DMS153 treated with DMSO at 0.1 percent for 48 hours (cell line): ENCODE measurements around the gene LTC4S.
"Not testable (repeated sequence)": the region's sequence is repeated elsewhere in the genome, so short reads cannot be mapped to it uniquely, and the experiment has no call there.

Experiments
- DNase-seq: peaks from one replicate; lab custom pipeline; 2025; ENCODE audit not compliant: unreplicated experiment; lab: John Stamatoyannopoulos, UW

The LTC4S gene

DNA sequence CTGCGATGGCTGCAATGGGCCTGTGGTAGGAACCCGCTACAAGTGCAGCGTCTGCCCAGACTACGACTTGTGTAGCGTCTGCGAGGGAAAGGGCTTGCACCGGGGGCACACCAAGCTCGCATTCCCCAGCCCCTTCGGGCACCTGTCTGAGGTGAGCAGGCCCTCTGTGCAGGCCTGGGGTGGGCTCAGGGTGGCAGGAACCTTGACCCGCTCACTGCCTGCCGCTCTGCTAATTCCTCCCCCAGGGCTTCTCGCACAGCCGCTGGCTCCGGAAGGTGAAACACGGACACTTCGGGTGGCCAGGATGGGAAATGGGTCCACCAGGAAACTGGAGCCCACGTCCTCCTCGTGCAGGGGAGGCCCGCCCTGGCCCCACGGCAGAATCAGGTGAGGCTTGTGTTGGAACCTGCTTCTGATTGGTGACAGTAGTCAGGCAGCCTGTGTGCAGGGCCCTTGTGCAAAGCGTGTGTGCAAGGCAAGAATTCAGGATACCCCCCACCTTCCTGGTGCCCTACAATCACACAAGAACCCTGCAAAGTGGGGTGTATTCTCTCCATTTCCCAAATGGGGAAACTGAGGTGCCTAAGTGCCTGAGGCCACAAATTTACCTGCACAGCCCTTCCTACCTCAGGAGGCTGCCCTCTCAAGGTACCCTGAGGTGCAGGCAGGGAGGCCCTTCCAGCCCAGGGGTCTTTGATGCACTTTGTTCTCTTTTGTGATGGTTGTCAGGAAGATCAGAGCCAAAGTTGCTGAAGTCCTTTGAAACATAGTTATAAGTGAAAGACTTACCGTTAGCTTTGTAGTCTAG, 30.4 kb downstream of the LTC4S start:
- no peak for DNase-seq

DNA sequence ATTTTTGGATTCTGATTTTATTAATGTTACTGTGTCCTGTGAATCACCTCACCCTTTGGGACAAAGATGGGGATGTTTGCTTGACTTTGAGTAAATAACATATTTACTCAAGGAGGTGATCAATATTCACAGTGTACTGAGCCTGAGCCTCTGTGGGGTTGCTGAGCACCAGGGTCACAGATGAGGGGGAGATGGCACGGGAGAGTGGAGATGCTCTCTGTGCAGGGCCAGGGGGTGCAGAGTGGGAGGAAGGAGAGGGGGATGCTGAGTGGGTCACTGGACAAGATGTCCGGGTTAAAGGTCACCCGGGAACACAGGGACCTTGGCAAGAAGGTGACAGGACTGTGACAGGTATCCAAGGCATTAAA, 30.9 kb downstream of the LTC4S start:
- no peak for DNase-seq

DNA sequence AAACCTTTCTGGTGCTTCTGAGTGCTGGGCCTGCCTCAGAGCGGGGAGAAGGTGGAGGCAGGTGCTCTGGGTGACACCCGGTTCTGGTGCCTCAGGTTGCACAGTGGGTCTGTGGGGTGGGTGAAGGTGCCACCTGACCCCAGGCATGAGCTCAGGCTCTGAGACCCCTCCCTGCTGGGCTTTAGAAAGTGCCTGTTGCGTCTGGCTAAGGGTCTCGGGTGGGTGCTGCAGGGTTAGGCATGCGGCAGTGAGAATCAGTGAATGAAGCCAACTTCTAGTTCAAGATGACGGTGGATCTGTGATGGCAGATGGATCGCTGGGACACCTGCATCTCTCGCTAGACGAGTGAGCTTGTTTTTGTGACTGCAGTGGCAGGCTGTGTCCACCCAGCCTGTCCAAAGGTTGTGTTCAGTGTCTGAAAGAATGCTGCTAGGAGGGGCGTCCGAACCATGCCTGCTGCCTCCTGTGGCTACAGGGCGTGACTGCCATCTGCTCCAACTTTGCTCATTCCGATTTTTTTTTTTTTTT, 31.9 kb downstream of the LTC4S start:
- no peak for DNase-seq

DNA sequence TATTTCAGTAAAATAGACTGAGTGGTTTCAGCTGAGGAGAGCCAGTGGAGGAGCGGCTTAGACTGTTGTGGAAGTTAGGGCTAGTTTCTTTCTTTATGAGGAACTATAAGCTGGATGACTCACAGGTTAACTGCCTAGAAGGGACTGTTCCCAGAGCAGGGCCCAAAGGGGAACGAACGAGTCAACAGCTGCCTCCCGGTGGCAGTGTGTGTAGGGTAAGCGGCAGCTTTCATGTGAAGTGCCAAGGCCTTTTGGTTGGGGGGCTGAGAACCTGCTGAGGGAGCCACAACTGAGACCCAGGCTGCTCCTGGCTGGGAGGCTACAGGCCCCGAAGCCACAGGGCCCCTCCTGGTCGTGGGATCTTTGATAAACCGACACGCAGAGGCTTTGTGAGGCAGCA, 33.9 kb downstream of the LTC4S start:
- no peak for DNase-seq

DNA sequence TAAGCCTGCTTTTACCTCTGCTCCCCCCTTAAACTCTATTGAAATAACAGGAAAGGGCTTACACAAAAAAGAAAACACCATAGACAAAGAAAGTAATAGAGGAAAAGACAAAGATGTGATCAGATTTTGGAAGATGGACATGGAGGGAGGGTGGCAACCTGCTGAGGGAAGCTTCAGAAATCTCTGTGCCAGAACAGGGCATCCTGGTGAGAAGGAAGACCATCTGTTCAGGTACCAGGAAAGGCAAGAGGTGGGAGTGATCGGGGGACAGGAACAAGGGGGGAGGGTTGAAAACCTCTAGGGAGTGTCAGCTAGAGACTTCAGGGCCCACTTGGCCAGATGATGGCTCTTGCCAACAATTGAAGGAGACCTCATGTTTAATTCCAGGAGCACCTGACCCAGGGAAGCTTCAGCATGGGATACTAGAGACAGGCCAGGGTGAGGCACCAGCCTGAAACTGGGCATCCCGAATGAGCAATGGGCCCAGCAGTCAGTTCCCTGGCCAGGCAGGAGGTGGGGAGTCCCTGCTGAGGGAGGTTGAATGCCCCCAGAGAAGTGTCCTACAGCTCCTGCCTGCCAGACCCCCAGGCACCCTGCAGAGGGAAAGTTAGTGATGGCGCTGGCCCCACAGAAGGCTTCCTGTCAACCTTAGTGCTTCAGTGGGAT, 35.1 kb downstream of the LTC4S start:
- DNase-seq: no peak

DNA sequence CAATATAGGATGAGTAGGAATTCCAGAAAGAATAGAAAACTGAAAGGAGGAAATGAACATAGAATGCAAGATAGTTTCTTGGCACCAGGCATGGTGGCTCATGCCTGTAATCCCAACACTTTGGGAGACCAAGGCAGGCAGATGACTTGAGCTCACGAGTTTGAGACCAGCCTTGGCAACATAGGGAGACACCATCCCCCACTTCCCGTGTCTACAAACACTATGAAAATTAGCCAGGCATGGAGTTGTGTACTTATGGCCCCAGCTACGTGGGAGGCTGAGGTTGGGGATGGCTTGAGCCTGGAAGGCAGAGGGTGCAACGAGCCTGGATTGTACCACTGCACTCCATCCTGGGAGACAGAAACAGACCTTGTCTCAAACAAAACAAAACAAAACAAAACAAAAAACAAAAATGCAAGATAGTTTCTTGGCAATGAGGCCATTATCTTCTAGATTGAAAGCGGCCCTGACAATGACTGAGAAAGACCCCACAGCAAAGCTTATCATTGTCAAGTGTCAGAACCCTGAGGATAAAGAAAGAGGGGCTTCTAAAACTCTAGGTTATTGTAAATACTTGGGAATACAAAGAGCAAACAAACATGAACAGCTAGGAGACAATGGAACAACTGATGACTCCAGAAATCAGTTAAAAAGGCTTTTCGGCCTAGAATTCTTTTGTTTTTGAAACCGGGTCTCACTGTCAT, 36.1 kb downstream of the LTC4S start:
- no peak for DNase-seq

DNA sequence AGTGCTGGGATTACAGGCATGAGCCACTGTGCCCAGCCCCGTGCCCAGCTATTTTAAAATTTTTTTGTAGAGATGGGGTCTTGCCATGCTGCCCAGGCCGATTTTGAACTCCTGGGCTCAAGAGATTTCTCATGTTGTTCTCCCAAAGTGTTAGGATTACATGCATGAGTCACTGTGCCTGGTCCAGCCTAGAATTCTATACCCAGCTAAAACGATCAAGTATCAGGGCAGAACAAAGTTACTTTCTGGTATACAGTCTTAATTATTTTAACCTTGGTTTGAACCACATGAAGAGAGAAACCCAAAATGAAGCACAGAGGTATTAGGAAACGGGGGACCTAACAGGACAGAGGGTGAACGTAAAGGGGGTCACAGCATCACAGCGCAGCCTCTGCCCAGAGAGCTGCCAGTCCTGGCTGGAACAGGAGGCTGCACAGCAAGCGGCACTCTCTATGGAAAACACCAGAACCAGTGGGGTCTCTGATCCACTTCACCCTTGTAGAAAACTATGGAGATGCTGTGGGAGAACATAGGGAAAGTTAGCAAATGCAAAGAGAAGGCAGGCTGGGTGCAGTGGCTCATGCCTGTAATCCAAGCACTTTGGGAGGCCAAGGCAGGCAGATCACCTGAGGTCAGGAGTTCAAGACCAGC, 37.2 kb downstream of the LTC4S start:
- DNase-seq: no peak

DNA sequence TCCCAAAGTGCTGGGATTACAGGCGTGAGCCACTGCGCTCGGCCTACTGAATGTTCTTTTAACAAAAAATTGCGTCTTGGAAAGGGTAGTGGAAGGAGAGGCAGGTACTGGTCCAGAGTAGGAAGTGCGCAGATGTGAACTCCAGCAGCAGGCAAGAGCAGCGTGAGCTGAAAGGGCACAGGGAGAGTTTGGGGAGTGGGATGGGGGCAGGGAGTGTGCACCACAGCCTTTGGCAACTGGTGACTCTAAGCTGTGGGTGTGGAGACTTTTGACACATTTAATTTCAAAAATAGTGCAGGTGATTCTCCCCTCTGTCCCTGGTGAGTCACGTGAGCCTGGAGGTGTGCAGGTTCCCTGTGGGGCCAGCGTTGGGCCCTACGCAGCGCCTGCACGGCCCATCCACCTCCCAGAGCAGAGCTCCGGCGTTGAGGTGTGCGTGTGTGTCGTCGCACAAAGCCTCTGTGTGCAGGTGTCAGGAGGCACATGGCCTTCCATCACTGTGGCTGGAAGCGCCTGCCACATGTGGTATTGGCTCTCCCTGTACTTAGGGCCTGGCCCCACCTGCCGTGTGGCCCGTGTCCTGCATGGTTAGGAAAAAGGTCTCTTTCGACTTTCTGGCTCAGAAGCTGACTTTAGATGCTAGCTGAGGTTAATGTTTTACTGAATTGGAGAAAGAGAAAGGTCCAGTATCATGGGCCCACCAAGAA, 38.4 kb downstream of the LTC4S start:
- DNase-seq: no peak

DNA sequence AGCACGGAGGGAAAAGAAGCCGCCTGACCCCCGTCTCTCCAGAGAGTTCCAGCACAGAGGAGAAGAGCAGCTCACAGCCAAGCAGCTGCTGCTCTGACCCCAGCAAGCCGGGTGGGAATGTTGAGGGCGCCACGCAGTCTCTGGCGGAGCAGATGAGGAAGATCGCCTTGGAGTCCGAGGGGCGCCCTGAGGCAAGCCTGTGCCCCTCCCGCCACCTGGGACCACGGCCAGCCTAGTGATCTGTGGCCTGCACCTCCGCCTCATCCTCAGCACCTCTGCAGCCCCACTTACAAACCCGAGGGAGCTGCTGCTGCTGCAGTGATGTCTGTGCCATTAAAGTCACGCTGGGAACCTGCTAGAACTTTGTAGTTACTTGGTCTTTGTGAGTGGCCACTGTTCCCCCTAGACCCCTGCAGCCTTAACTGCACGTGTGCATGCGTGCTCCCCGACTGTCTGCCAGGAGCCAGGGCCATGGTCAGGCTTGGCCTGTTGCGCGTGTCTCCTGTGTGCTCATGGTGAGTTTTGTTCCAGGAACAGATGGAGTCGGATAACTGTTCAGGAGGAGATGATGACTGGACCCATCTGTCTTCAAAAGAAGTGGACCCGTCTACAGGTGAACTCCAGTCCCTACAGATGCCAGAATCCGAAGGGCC, 39.4 kb downstream of the LTC4S start:
- no peak for DNase-seq

DNA sequence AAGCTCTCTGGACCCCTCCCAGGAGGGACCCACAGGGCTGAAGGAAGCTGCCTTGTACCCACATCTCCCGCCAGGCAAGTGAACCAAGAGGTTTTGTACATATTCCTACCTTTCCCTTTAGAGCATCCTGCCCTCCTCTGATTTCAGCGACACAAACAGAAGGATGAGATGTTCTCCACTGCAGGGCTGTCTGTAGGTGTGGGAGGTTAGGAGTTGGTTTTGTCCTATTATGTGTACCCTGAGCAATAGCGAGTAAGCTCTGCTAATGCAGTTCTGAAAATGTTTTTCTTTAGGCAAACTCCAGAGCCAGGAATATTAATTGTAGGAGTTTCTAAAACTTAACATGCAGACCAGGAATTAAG, 39.9 kb downstream of the LTC4S start:
- no peak for DNase-seq

DNA sequence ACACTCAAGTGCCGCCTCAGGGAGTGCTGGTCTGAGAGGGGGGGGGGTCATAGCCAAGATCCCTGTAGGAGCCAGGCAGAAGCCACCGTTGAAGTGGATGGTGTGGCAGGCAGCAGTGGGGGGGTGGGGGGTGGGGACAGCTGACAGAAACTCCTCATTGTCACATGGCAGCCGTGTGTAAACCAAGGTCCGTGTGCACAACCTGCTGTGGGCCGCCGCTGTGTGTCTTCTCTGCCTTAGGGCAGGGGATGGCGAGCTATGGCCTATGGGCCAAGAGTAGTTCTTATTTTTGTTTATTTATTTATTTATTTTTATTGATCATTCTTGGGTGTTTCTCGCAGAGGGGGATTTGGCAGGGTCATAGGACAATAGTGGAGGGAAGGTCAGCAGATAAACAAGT, 40.3 kb downstream of the LTC4S start:
- DNase-seq: no peak

DNA sequence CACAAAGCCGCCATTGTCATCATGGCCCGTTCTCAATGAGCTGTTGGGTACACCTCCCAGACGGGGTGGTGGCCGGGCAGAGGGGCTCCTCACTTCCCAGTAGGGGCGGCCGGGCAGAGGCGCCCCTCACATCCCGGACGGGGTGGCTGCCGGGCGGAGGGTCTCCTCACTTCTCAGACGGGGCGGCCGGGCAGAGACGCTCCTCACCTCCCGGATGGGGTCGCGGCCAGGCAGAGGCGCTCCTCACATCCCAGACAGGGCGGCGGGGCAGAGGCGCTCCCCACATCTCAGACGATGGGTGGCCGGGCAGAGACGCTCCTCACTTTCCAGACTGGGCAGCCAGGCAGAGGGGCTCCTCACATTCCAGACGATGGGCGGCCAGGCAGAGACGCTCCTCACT, 41.1 kb downstream of the LTC4S start:
- not testable (repeated sequence) for DNase-seq

DNA sequence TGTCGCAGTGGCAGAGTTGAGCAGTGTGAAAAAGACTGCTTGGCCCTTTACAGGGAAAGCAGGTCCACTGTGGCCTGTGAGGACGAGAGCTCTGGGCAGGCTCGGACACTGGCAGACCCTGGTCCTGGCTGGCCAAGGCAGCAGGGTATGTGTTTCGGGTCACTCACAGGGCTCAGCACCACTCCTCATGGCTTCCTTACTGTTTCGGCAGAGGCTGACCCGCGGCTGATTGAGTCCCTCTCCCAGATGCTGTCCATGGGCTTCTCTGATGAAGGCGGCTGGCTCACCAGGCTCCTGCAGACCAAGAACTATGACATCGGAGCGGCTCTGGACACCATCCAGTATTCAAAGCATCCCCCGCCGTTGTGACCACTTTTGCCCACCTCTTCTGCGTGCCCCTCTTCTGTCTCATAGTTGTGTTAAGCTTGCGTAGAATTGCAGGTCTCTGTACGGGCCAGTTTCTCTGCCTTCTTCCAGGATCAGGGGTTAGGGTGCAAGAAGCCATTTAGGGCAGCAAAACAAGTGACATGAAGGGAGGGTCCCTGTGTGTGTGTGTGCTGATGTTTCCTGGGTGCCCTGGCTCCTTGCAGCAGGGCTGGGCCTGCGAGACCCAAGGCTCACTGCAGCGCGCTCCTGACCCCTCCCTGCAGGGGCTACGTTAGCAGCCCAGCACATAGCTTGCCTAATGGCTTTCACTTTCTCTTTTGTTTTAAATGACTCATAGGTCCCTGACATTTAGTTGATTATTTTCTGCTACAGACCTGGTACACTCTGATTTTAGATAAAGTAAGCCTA, 42.6 kb downstream of the LTC4S start:
- DNase-seq: no peak

DNA sequence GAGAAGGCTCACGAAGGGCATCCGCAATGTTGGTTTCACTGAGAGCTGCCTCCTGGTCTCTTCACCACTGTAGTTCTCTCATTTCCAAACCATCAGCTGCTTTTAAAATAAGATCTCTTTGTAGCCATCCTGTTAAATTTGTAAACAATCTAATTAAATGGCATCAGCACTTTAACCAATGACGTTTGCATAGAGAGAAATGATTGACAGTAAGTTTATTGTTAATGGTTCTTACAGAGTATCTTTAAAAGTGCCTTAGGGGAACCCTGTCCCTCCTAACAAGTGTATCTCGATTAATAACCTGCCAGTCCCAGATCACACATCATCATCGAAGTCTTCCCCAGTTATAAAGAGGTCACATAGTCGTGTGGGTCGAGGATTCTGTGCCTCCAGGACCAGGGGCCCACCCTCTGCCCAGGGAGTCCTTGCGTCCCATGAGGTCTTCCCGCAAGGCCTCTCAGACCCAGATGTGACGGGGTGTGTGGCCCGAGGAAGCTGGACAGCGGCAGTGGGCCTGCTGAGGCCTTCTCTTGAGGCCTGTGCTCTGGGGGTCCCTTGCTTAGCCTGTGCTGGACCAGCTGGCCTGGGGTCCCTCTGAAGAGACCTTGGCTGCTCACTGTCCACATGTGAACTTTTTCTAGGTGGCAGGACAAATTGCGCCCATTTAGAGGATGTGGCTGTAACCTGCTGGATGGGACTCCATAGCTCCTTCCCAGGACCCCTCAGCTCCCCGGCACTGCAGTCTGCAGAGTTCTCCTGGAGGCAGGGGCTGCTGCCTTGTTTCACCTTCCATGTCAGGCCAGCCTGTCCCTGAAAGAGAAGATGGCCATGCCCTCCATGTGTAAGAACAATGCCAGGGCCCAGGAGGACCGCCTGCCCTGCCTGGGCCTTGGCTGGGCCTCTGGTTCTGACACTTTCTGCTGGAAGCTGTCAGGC, 43.6 kb downstream of the LTC4S start:
- DNase-seq: no peak

DNA sequence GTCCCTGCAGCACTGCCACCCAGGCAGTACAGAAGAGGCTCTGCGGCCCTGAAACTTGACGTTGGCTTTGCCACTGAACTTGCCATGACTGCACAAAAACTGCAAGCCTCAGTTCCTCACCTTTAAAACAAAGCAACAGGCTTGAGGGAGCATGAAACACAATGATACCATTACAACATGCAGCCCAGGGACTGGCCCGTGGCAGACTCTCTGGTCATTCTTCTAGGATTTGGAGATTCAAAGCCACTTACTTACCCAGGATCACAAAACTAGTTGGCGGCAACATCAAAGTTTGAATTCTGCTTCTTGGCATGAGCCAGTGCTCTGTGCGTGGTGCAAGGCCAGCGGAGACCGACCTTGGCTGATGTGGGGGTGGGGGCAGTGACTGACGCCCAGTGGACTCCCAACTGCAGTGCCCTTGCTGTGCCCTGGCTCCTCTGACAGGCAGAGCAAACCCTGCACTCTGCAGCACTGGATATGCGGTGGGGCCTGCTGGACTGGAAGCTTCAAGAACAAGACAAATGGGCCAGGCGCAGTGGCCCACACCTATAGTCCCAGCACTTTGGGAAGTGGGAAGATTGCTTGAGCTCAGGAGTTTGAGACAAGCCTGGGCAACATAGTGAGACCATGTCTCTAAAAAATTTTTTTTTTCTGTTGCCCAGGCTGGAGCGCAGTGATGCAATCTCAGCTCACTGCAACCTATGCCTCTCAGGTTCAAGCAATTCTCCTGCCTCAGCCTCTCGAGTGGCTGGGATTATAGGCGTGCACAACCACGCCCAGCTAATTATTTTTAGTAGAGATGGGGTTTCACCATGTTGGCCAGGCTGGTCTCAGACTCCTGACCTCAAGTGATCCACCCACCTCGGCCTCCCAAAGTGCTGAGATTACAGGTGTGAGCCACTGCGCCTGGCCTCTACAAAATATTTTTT, 45.8 kb downstream of the LTC4S start:
- no peak for DNase-seq

DNA sequence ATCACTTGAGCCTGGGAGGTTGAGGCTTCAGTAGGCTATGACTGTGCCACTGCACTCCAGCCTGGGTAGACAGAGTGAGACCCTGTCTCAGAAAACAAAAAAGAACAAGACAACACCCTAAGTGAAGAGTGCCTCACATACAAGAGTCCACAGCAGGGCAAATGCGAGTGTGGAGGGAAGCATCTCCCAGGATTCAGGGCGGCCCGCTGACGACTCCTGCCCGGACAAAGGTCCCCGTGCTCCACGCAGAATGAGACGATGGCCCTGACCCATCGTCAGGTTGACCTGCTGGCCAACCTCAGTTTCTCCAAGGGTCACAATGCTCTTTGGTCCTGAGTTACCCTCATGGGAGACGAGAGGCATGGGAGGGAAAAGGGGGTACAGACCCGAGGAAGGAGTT, 46.5 kb downstream of the LTC4S start:
- no peak for DNase-seq

DNA sequence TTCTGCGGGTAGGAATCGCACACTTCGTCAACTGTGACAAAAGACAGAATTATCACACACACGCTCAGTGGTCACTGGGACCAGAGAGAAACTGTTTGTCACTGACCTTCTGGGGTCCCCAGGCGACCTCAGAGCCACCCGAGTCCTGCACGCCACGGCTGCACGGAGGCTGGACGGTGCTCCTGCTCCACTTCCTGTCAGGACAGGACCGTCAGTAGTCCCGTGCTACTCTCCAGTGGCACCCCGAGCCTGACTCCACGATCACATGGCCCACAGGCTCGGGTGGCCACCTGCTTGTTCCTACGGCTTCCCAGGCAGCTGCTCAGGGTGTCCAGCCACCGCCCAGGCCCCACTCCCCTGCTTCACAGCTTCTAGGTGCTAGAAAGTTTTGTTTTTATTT, 47.0 kb downstream of the LTC4S start:
- no peak for DNase-seq
